Stimulated activated CD8-positive, alpha-beta memory T cell treated with anti-CD3 and anti-CD28 coated beads, Interleukin-15, amount 100 ng/mL, for 4 hours (primary cell): ENCODE data around the gene SPATA21.
A peak's percentile ranks its signal among the peaks of the same experiment; 100 is the strongest.

ENCODE experiments used
- DNase-seq, 2 donors: peaks; one replicate each; pipeline ENCODE4 v3.0.0-alpha.2; 2020; ENCODE audit warnings: low read depth in 2 of 2

The SPATA21 gene

DNA sequence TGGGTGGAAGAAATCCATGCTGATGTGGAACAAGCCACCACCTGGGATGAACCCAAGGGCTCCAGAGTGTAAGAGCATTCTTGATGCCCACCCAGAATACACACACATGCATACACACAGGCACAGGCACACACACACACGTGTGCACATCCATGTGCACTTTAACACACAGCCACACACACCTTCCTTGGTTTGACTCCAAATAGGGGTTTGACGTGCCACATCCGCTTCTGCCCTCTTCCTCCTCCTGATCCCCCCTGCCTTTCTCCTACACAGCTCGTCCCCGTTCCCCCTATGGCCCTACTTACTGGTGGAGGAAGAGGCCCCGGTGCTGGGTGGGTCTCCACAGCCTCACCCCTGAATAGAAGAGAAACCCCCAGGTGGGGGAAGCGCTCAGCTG, 16.0 kb downstream of the SPATA21 start:
- no peak for DNase-seq

DNA sequence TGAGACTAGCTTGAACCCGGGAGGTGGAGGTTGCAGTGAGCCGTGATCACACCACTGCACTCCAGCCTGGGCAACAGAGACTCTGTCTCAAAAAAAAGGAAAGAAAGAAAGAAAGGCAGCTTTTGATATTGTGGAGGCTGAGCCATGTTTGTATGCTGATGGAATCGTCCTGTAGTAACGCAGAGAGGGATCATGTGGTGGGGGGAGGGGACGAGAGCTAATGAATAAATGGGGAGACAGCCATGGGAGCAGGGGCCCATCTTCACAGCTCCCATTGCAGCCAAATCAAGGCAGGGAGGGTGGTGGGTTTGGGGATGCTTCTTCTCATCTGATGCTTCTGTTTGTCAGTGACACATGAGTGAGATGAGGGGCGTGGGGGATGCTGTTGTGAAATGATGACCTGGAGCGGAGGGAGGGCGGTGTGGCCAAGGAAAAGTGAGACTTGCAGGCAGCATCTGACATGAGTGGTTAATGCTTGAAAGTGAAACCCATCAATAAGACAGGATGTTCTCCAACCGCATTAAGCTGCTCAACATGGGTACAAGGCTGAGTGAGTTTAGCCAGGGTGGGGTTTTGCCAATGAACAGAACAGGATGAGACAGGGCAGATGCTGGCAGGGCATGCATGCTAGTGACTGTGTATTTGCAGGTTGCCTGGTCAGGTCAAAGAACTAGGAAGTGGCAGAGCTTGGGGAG, 16.7 kb downstream of the SPATA21 start:
- peak; percentile 6 to 43 for DNase-seq

DNA sequence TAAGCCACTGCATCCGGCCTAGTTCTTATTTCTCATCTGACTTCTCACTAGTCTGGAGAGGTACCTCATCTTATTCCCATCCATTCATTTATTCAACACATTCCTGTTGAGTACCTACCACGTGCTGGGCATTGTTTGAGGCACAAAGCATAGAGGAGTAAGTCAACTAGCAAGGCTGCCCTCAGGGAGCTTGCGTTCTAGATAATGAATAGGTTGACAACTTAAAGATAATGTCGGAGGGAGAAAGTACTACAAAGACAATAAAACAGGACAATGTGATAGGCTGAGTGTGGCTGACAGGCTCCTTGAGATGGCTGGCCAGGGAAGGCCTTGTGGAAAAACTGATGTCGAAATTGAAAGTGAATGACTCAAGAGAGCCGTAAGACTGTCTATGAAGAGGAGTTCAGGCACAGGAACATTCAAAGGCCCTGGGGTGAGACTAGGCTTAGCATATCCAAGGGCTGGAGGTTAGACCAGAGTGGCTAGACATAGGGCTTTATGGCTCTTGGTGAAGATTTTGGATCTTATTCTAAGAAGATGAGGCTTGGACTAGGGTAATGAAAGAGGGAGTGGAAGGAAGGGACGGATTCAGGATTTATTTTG, 18.3 kb downstream of the SPATA21 start:
- DNase-seq, result no peak

DNA sequence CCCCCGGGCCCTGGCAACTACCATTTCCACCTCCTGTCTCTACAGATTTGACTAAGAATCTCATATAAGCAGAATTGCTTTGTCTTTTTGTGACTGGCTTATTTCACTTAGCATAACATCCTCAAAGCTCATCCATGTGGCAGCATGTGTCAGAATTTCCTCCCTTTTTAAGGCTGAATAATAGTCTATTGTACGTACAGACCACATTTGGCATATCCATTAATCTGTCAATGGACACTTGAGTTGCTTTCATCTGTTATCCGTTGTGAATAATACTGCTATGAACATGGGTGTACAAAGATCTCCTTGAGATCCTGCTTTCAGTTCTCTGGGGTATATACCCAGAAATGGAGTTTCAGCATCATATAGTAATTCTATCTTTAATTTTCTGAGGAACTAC, 24.0 kb downstream of the SPATA21 start:
- no peak for DNase-seq

DNA sequence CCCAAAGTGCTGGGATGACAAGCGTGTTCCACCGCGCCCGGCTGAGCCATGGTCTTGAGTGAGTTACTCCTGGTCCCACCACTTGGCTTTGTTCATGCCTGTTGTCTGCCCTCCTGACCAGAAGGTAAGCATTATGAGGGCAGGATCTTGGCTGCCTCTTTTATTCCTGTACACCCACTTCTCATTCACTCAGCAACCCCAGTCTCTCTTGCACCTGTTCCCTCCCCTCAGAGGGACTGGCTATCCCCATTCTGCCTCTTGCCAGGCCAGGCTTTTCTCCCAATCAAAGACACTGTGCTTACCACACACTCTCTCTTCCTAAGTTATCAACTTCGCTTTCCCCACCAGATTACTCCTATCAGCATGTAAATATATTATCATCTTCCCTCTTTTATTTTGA, 26.4 kb downstream of the SPATA21 start:
- no peak for DNase-seq

DNA sequence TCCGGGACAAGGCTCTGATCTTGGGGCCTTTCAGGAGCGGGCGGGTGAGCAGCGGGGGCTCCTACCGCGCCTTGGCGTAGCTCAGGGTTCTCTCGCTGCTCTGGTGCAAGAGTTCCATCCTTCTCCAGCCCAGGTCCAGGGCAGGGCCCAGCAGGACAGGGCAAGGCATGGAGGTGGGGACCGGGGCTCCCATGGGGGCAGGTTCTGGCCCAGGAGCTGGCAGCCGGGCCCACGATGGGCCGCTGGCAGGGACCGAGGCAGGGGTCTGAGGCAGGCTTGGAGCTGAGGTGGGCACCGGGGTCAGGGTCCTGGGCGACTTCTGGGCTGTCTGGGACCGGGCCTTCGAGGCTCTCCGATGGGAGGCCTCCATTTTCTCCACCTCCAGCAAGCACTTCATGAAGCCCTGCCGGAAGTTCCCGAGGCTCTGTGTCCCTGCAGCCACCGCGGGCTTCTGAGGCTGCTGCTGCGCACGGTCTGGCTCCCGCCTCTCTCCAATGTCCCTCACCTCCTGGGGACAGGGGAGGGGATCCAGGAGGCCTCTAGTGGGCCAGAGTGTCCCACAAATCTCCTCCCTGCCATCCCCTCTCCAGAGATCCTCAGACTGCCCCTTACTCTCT, 27.6 kb downstream of the SPATA21 start:
- no peak for DNase-seq

DNA sequence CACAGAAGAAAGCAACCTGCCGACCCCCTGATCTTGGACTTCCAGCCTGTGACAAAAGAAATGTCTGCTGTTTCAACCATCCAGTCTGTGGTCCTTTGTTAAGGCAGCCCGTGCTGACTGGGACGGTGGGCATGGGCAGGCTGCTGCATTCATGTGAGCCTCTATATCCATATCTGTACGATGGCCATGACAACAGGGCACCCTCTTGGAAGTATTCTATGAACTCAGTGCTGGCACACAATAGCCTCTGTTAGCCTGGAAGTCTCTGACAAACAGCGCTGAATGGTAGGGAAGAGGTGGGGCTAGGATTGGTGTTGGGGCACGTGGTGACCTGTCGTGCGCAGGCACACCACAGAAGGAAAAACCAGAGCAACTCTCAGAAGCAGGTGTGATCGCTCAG, 30.4 kb downstream of the SPATA21 start:
- DNase-seq, result no peak

DNA sequence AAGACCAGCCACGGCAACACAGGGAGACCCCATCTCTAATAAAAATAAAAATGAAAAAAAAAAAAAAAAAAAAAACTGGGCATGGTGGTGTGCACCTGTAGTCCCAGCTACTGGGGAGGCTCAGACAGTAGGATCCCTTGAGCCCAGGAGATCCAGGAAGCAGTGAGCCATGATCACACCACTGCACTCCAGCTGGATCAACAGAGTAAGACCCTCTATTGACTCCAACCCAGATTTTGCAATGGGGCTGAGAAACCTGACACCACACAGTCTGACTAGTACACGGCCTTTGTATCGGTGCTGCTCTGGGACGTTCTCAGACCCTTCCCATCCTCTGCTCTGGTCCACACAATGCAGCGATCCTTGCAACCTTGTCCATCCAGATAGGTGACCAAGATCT, 31.8 kb downstream of the SPATA21 start:
- no peak for DNase-seq

DNA sequence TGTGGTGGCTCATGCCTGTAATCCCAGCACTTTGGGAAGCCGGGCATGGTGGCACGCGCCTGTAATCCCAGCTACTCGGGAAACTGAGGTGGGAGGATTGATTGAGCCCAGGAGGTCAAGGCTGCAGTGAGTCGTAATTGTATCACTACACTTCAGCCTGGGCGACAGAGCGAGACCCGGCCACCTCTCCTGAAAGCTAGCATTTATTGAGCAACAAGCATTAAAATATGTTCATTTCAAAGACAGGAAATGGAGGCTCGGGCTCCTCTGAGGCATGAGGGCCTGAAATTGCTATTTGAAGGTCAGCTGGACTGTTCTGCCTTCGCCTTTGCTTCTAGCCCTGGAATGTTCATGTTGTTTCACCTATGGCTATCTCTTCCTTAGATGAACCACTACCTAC, 34.5 kb downstream of the SPATA21 start:
- DNase-seq, result no peak

DNA sequence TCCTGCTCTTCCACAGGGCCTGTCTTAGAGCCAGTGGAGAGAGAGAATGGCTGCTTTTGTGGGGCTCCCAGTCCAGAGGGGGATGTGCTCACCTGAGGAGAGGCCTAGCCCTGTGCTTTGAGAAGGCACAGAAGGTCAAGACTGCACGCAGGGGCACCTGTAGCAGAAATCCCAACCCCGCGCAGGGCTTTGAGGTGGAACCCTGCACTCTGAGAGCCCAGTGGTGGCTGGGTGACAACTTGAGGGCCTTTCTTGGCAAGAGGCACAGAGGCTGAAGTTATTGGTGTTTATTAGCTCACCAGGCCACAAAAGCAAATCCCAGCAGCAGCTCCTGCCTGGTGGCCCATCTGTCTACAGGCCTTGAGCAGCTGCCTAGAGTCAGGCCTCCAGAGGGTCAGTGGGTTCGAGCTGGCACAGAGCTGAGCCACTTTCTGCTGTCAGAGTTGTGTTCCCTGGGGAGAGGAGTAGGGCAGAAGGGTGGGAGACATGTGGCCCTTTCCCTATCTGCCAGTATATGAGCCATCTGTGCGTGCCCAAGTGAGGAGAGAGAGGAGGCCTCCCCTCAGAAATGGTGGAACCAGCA, 38.8 kb downstream of the SPATA21 start:
- DNase-seq, result no peak

DNA sequence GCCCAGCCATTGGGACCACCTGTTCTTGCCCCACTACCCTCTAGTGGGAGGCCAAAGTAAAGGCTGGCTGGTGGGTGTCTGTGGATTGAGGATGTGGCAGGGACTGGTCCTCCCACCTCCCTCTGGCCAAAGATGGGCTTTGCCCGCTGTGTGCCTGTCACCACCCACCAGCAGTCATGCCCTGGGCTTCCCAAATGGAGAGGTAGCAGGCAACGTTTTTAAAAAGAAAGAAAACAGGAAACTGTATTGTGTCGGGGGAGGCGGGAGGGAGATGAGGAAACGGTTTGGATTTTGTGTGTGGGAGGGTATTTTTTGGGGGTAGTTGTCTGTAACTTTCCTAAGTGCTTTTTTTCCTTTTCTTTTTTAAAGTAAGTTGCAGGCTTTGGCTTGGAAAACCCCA, 40.1 kb downstream of the SPATA21 start:
- no peak for DNase-seq

DNA sequence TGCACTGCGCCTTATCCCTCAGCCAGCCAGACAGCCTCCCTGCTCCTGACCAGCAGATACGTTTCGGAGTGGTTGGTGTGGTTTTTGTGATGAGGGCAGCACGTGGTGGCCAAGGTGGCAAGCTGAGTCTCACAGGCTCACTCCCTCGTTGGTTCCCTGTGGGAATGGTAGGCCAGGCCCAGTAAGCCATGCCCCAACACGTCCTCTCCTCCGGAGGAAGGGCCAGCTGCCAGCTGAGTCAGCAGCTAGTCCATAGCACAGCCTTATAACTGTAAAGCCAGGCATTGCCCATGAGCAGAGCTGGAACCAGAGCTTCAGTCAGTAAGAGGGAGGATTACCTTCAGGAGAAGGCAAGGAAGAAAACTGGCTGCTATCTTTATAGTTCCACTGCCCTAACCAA, 40.6 kb downstream of the SPATA21 start:
- DNase-seq, result no peak

DNA sequence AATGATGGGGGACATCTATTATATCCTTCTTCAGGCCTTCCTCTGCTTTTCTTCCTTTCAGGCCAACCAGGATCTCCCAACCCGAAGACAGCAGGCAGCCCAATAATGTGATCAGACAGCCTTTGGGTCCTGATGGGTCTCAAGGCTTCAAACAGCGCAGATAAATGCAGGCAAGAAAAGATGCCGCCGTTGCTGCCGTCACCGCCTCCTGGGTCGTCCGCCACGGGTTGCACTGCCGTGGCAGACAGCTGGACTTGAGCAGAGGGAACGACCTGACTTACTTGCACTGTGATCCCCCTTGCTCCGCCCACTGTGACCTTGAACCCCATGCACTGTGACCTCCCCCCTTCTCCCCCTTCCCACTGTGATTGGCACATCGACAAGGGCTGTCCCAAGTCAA, 42.2 kb downstream of the SPATA21 start:
- DNase-seq, result no peak

DNA sequence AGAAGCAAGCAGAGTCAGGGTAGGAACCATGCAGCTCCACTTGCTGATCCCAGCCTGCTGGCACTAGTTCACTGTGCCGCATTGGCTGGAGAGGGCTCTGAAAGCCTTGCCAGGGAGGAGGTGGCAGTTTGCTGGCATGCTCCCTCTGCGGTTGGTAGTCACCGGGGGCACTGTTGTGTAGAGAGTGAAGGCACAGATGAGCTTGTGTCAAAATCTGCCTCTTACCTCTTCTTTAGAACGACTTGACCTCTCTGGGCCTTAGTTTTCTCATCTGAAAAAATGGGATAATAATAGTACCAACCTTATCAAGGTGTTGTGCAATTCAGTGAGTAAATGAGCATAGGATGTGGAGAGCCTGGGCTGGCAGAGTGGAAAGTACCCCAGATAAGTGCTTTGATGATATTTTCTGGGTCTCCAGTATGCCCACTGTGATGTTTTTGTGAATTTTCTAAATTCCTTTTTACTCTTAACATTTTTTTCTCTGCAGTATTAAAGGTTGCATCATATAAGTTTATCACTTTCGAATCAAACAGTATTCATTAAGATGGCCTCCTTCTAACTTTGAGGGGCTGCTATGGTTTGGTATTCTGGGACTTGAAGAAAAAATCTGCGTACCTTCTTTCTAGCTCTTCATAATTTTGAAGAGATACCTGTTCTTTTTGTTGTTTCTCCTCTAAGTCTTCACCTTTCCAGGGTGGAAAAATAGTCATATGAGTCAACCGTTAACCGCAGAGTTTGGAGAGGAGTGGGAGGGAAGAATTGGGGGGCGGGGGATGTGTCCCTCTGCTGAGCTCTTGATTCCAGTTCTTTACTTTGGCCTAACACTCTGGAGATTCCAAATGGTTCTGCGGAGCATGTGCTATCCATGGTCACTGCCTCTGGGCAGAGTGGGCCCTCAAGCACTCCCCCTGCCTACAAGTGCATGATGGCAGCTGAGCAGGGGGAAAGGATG, 43.4 kb downstream of the SPATA21 start:
- DNase-seq, result no peak

DNA sequence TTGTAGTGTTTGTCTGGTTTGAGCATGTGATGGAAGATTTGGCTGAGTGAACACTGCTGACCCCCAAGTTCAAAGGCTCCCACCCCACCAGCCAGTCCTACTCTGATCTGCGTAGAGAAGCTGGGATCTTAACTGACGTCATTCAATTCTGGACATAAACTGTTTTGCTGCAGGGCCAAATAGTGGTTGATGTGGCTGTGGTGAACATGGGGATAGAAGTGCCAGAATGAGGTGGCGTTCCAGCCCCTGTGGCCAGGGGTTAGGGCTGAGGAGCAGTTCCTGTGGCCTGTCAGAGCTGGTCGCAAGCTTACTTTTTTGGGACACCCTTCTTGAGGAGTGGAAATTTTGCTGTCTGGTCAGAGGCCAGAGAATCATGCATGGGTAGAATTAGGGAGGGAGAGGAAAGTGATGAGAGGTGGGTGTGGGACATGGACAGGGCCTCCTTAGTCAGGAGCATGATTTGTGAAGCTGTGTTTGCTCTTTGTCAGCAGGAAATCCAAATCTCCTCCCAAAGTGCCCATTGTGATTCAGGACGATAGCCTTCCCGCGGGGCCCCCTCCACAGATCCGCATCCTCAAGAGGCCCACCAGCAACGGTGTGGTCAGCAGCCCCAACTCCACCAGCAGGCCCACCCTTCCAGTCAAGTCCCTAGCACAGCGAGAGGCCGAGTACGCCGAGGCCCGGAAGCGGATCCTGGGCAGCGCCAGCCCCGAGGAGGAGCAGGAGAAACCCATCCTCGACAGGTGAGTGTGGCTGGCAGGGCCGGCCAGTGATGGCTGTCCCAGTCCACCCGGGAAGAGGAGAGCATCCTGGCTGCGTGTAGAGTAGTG, 44.3 kb downstream of the SPATA21 start:
- no peak for DNase-seq

DNA sequence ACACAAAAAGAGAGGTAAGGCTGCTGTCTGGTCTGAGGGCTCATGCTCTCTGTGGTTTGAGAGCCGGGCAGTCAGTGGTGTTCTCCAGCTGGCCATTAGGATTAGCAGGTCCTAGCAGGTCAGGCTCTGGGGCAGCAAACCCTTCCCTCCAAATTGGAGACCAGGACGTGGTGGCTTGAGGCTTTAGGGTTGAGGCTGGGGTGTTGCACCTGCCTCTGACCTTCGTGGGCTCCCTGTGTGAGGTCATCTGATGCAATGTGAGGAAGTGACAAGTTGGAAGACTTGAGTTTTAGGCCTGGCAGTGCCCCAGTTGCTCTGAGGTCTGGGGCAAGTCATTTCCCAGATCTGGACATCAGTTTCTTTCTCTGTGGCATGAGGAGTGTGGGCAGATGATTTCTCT, 45.8 kb downstream of the SPATA21 start:
- DNase-seq, result no peak

DNA sequence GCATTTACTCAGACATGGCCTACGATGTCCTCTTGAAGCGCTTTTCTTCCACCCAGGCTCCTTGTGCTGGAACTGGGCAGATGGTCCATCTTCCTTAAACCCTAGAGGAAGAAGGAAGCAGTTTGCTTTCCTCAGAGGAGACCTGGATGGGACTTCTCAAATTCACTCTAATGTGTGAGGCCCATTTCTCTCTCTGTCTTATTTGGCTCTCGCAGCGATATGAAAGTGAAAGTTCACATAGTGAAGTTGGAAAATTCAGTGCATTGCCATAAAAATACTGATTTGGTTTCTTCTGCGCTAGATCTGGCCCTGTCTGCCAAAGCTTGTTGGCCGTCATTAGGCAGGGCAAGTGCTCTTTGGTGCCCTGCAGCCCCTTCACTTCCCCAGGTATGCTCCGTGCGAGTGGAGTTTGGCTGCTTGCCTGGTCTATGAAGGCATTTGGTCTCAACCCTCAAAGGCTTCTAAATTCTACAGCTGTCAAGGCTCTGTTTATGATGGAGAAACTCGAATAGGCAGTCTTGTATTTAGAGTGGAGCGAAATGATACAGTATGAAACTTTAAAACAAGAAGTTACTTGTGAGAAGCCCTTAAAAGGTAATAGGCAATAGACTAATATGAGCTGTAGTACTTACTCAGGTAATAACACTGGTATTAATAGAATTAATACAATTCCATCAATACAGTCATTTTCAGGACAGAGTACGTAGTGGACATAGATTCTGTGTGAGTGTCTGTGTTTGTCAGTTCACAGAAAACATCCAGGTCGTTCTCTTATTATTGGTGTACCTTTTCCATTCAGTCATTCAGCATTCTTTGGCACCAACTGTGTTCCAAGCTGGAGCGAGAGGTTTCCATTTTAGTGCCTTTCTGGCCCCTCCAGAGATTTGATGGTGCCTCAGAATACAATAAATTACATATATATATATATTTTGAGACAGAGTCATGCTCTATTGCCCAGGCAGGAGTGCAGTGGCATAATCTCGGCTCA, 49.7 kb downstream of the SPATA21 start:
- DNase-seq, result no peak

DNA sequence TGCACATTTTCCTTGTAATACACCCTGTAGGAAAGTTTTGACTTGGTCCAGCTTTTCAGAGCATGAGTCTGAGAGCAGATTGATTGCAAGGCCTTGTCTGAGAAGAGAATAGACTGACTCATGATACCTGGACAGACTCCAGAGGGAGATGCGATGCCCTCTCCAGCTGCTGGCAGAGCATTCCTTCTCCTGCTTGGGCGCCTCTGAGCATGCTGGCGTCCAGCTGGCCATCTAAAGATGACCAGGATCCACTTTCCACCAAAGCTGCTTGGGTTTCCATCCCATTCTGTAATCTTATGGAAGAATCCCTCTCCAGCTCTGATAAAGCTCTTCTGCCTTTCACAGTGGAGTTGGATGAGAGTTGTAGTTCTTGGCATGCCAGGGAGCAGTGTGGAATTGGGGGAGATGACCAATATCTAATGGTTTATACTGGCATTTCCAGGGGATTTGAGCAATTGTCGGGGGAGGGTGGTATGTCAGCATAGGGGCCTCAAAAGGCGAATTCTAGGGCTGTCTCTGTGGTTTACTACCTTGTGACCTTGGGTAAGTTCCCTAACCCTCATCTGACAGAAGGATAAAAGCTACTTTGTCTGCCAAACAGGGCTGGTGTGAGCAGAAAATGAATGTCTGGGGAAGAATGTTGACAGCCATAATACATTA, 50.6 kb downstream of the SPATA21 start:
- DNase-seq, result no peak
